HL-60 (cell line): ENCODE measurements around the gene SYNPO2.

Experiments used
- DNase-seq, 2 experiments: peaks; one replicate each; pipeline ENCODE4 v3.0.0-alpha.2; 2010 to 2020; ENCODE audit warnings: low read depth in 1 of 2, low spot score in 1 of 2
- H3K27ac ChIP-seq: fragments of 250-450 bp; sonication (Bioruptor Pico); replicated peaks from 2 replicates; pipeline ENCODE4 v1.5.1; 2020; ENCODE audit warnings: mild to moderate bottlenecking, moderate library complexity
- H3K27me3 ChIP-seq: fragments of 250-450 bp; sonication (Bioruptor Pico); 2 replicates; pipeline ENCODE4 v1.5.1; 2021; ENCODE audit warnings: mild to moderate bottlenecking, moderate library complexity; ENCODE audit not compliant: insufficient read depth, poor library complexity, severe bottlenecking
- H3K4me3 ChIP-seq: replicated peaks from 2 replicates; pipeline ENCODE4 v1.5.1; 2011; ENCODE audit warnings: mild to moderate bottlenecking, control low read depth, low read length; ENCODE audit not compliant: insufficient read depth
- GABPA ChIP-seq: IDR thresholded peaks from 2 replicates; pipeline ENCODE4 v1.6.1; 2012; ENCODE audit warnings: low read depth
- POLR2AphosphoS5 ChIP-seq: IDR thresholded peaks from 2 replicates; pipeline ENCODE4 v1.6.1; 2012; ENCODE audit warnings: low read depth
- SPI1 ChIP-seq: IDR thresholded peaks from 2 replicates; pipeline ENCODE4 v1.6.1; 2012; ENCODE audit warnings: low read depth, mild to moderate bottlenecking, borderline replicate concordance
- TF ChIP-seq, protein P1 (sequence below): IDR thresholded peaks from 2 replicates; pipeline ENCODE4 v1.6.1; 2012; ENCODE audit warnings: low read depth; ENCODE audit not compliant: insufficient replicate concordance
- TF ChIP-seq, protein P2 (sequence below): IDR thresholded peaks from one replicate; pipeline ENCODE4 v1.5.1; 2011; ENCODE audit warnings: low read length, control low read depth, inconsistent platforms; ENCODE audit not compliant: insufficient read depth

The SYNPO2 gene

DNA sequence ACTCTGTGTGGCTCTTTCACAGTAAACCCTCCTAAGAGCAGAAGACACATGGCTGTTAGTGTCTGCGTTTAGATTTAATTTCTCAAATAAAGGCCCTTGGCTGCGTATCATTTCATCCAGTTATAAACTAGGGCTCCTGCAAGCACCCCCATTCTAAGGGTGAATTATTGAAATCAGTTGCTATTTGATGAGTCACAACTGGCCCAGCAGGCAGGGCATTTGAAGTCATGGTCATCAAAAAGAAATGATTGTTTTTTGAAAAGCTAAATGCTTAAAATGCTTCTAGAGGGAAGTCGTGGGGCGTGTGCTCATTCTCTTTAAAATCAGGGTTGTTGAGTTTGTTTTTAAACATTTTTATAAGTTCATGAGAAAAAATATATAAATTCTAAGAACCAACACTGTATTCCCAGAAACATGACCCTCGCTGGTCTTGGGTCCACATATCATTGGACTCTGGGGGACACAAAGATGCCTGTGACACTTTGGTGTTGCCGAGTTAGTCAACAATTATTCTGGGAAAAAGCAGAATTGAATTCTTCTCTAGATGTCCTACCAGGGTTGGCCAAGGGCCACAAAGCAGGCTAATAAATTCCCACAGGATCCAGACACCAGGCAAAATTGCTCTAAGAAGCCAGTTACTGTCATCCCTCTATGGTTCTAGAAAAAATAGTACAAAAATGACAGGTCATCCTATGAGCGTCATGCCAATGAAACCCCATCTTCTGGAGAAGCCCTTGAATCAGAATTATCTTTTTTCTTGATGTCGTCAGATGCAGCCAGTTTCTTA, 147.5 kb downstream of the SYNPO2 start:
- no peak overlapping the region for H3K4me3 ChIP-seq
- no peak for DNase-seq
- H3K27ac ChIP-seq, result no peak overlapping the region
- no peaks in the 10 kb centered on the region for H3K27me3 ChIP-seq
- TF ChIP-seq, protein P1, sequence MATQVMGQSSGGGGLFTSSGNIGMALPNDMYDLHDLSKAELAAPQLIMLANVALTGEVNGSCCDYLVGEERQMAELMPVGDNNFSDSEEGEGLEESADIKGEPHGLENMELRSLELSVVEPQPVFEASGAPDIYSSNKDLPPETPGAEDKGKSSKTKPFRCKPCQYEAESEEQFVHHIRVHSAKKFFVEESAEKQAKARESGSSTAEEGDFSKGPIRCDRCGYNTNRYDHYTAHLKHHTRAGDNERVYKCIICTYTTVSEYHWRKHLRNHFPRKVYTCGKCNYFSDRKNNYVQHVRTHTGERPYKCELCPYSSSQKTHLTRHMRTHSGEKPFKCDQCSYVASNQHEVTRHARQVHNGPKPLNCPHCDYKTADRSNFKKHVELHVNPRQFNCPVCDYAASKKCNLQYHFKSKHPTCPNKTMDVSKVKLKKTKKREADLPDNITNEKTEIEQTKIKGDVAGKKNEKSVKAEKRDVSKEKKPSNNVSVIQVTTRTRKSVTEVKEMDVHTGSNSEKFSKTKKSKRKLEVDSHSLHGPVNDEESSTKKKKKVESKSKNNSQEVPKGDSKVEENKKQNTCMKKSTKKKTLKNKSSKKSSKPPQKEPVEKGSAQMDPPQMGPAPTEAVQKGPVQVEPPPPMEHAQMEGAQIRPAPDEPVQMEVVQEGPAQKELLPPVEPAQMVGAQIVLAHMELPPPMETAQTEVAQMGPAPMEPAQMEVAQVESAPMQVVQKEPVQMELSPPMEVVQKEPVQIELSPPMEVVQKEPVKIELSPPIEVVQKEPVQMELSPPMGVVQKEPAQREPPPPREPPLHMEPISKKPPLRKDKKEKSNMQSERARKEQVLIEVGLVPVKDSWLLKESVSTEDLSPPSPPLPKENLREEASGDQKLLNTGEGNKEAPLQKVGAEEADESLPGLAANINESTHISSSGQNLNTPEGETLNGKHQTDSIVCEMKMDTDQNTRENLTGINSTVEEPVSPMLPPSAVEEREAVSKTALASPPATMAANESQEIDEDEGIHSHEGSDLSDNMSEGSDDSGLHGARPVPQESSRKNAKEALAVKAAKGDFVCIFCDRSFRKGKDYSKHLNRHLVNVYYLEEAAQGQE, result no peak
- TF ChIP-seq POLR2AphosphoS5 (no peak), SPI1 (no peak), GABPA (no peak)
- TF ChIP-seq, protein P2, sequence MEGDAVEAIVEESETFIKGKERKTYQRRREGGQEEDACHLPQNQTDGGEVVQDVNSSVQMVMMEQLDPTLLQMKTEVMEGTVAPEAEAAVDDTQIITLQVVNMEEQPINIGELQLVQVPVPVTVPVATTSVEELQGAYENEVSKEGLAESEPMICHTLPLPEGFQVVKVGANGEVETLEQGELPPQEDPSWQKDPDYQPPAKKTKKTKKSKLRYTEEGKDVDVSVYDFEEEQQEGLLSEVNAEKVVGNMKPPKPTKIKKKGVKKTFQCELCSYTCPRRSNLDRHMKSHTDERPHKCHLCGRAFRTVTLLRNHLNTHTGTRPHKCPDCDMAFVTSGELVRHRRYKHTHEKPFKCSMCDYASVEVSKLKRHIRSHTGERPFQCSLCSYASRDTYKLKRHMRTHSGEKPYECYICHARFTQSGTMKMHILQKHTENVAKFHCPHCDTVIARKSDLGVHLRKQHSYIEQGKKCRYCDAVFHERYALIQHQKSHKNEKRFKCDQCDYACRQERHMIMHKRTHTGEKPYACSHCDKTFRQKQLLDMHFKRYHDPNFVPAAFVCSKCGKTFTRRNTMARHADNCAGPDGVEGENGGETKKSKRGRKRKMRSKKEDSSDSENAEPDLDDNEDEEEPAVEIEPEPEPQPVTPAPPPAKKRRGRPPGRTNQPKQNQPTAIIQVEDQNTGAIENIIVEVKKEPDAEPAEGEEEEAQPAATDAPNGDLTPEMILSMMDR, result no peak

GRCh38 chr4:119037709-119038108, 149.1 kb downstream of the SYNPO2 start:
- DNase-seq, result no peak
- TF ChIP-seq, protein P1, result no peak
- TF ChIP-seq POLR2AphosphoS5 (no peak), SPI1 (no peak), GABPA (no peak)
- TF ChIP-seq, protein P2, result no peak
- no peak overlapping the region for H3K27ac ChIP-seq

GRCh38 chr4:119038116-119038841, 149.6 kb downstream of the SYNPO2 start:
- TF ChIP-seq POLR2AphosphoS5, result no peak
- 0 out of 2 replicates have a peak, but pooled peaks have one; percentile 23 for TF ChIP-seq SPI1
- no peak for DNase-seq
- H3K4me3 ChIP-seq, result no peak overlapping the region
- no peaks in the 10 kb centered on the region for H3K27me3 ChIP-seq
- H3K27ac ChIP-seq, result no peak overlapping the region

More at GRCh38 chr4:119037709-119038108, 149.1 kb downstream of the SYNPO2 start:
- Histone ChIP-seq H3K27me3 (no peaks in the 10 kb centered on the region), H3K4me3 (no peak overlapping the region)

DNA sequence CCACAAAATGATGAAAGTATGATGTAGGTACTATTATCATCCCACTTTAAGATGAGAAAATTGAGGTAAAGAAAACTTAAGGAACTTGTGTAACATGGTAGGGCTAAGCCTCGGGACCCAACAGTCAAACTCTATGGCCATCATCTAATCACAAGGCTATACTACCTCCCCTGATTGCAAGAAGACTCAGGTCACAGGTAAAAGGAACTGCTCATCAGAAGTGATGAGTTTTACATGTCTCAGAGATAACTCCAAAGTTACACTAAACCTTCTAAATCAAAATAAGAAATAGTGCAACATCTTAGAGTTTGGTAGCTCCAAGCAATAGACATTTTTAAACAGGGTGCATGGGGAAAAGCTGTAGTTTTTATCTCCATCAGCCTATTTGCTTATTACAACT, 150.5 kb downstream of the SYNPO2 start:
- H3K27ac ChIP-seq, result no peak overlapping the region
- no peak for DNase-seq
- no peak overlapping the region for H3K4me3 ChIP-seq
- no peaks in the 10 kb centered on the region for H3K27me3 ChIP-seq
- TF ChIP-seq, protein P2, result no peak
- TF ChIP-seq SPI1 (no peak), POLR2AphosphoS5 (no peak), GABPA (no peak)
- TF ChIP-seq, protein P1, result no peak
